Measurements from ENCODE around the gene ANKRD30A.
"Not testable (repeated sequence)": the region's sequence is repeated elsewhere in the genome, so short reads cannot be mapped to it uniquely, and the experiment has no call there.

ANKRD30A gene, protein sequence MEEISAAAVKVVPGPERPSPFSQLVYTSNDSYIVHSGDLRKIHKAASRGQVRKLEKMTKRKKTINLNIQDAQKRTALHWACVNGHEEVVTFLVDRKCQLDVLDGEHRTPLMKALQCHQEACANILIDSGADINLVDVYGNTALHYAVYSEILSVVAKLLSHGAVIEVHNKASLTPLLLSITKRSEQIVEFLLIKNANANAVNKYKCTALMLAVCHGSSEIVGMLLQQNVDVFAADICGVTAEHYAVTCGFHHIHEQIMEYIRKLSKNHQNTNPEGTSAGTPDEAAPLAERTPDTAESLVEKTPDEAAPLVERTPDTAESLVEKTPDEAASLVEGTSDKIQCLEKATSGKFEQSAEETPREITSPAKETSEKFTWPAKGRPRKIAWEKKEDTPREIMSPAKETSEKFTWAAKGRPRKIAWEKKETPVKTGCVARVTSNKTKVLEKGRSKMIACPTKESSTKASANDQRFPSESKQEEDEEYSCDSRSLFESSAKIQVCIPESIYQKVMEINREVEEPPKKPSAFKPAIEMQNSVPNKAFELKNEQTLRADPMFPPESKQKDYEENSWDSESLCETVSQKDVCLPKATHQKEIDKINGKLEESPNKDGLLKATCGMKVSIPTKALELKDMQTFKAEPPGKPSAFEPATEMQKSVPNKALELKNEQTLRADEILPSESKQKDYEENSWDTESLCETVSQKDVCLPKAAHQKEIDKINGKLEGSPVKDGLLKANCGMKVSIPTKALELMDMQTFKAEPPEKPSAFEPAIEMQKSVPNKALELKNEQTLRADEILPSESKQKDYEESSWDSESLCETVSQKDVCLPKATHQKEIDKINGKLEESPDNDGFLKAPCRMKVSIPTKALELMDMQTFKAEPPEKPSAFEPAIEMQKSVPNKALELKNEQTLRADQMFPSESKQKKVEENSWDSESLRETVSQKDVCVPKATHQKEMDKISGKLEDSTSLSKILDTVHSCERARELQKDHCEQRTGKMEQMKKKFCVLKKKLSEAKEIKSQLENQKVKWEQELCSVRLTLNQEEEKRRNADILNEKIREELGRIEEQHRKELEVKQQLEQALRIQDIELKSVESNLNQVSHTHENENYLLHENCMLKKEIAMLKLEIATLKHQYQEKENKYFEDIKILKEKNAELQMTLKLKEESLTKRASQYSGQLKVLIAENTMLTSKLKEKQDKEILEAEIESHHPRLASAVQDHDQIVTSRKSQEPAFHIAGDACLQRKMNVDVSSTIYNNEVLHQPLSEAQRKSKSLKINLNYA (N-terminal part only)

DNA sequence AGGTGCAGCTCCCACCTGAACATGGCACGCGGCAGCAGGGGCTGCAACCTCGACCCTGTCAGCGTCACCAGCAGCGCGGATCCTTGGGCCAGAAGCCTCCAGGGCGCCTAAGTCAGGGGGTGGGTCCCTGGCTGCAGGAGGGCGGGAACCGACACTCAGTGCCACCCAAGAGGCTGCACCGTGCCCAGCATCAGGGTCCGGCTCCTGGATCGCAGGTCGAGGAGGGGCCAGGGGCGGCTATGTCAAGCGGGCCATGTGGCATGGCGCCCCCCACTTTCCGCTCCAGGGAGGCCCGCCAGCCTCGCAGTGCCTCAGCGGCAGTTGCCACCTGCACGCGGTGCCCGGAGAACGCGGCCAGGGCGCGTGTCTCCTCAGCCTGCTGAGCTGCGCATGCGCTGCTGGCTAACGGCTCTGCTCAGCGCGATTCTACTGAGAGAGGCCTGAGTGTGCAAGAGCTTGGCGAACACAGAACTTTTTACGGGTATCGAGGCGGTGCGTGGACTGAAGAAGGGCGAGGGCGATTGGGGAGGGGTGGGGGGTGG, at the start of gene ANKRD30A:
Gene ANKRD30A, plus strand, starts transcription at position 408 of the 542 bp plus-strand sequence. CDS start 190 bp downstream, outside the sequence.
- DNase-seq = no peak

DNA sequence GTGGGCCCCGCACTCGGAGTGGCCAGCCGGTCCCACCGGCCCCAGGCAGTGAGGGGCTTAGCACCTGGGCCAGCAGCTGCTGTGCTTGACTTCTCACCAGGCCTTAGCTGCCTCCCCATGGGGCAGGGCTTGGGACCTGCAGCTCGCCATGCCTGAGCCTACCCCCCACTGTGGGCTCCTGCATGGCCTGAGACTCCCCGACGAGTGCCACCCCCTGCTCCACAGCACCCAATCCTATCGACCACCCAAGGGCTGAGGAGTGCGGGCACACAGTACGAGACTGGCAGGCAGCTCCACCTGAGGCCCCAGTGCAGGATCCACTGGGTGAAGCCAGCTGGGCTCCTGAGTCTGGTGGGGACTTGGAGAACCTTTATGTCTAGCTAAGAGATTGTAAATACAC, 49.3 kb upstream of the ANKRD30A start:
- not testable (repeated sequence) for DNase-seq

DNA sequence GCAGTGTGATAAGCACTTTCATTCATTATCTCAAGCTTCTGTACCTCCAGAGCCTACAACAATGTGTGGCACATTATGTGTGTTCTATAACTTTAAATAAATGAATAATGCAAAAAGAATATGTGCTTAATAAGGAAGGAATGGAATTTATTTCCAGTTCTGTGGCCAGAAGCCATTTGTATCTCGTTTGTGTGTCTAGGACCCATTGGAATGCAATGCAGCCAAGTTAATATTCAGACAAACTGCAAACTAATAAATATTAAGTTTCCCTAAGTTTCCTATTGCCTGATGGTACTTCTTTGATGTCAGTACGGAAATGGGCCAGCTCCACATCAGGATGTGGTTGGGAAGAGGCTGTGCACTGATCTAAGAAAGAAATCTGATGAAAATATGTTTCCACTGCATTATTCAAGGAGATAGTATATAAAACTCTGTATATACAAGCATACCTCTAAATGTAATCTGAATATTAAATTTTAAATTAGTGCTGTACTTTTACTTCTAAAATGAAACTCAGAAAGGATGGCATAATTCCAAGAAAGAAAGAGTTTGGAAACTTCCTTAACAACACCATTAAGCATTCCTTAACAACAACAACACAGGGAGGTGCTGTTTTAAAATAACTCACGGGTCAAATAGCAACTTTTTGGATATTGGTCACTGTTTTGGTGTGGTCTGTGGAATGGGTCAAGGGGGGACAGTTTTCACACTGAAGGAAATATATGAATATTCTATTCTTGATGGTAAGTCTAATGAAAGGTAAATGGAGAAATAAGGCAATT, 29.4 kb upstream of the ANKRD30A start:
- DNase-seq = no peak

DNA sequence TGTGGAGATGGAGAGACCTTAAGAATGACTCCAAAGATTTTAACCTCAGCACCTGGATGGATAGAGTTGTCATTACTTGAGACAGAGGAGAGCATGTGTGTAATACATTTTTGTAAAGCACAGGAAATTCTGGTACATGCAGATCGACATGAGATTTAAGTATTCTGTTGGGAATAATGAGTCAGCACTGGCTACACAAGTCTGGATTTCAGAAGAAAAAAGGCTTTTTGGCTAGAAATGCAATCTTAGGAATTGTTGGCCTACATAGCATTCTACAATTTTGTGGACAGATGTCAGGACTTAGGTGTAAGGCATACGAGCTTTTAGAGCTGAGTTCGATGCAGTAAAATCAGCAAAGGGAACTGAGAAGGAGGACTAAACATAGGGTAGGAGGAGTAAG, 24.1 kb upstream of the ANKRD30A start:
- no peak for DNase-seq

DNA sequence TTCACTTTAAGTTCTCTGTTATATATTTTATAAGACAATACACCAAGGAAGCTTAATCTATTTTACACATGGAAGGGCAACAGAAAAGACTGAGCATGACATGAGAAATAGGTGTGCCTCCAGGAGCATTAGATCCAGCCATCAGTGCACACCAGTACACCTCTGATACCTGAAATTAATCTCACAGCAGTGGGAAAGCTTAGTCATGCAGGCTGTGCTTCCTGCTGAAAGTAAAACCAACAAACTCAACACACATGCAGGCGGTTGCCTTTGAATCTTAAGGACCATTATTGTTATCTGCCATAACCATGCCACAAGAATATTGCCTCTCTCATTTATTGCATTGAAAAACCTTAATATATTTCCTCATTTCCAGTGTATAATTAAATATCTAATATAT, 16.4 kb upstream of the ANKRD30A start:
- DNase-seq = no peak

DNA sequence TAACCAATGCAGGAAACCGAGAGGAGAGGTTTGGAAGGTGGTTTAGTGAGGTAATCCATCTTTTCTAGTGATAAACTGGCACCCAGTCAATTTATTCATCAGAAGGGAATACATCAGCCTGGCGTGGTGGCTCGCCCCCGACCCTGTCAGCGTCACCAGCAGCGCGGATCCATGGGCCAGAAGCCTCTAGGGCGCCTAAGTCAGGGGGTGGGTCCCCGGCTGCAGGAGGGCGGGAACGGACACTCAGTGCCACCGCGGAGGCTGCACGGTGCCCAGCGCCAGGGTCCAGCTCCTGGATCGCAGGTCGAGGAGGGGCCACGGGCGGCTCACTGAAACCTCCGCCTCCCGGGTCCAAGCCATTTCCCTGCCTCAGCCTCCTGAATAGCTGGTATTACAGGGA, 866 bp upstream of the ANKRD30A start:
- no peak for DNase-seq

DNA sequence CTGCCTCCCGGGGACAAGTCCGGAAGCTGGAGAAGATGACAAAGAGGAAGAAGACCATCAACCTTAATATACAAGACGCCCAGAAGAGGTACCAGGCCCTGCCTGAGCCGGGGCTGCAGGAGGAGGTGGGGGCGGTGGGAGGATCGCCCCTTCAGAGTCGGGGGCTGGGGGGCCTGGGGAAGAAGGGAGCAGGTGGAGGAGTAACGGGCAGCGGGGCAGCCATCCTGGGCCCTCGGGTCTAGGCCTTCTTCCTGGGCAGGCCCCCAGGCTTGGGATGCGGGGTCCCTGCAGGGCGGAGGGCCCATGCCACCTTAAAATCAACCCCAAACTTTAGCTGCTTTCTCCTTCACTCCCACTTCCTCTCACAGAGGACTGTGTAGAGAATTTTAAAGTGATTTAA, 523 bp downstream of the ANKRD30A start:
- DNase-seq = no peak

DNA sequence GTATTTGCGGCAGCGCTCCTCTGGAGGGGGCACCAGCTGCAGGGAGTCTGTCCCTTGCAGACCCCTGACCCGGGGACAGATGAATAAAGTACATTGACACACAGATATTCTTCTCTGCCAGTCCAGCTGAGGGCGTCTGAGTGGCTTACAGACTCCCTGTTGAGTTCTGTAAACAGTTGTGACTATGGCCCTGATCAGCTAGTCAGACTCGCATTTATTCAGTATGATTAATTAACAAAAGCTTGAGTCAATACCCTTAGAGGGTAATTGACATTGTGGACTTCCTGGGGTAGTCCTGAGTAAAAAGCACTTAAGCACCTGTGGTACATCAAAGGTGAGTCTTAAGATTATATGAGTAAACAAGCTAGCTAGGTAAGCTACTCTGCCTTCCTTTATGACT, 21.0 kb downstream of the ANKRD30A start:
- DNase-seq = no peak

DNA sequence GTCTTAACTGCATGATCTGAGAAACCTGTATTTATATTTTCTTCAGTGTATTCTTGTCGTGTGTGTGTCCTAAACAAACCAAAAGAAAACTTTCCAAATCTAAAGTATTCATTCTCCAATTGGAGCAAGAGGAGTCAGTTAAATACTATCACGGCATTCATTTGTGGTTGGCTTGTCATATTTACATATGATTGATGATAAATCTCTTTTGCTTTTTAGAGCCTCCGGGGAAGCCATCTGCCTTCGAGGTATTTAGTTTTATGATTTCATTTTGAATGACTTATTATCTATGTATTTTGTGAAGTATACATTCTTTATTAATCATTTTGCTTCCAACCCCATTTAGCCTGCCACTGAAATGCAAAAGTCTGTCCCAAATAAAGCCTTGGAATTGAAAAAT, 37.0 kb downstream of the ANKRD30A start:
- DNase-seq = not testable (repeated sequence)

DNA sequence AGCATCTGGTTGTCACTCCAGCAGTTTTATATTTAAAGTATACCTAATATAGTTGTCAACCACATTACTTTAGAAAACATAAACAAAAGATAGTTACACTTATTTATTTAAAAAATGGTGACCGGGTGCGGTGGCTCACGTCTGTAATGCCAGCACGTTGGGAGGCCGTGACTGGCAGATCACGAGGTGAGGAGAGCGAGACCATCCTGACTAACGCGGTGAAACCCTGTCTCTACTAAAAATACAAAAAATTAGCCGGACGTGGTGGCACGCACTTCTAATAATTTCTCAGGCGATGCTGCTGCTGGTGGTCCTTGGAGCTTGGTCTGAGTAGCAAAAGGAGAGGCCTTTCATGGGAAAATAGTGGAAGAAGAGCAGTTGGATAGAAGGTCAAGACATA, 46.5 kb downstream of the ANKRD30A start:
- not testable (repeated sequence) for DNase-seq

DNA sequence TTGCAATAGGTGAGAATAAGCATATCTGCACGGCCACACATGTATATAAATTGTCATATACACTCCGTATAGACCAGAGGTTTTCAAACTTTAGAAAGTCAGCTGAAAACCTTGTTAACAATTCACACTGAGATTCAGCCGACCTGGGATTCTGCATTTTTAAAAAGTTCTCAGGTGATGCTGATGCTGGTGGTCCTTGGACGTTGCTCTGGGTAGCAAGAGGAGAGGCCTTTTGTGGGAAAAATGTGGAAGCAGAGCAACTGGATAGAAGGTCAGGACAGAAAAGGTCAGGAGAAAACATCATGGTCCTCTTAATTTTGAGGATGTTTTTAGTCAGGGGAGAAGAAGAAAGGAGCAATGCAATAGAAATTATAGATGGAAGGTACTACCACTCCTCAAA, 52.9 kb downstream of the ANKRD30A start:
- not testable (repeated sequence) for DNase-seq

DNA sequence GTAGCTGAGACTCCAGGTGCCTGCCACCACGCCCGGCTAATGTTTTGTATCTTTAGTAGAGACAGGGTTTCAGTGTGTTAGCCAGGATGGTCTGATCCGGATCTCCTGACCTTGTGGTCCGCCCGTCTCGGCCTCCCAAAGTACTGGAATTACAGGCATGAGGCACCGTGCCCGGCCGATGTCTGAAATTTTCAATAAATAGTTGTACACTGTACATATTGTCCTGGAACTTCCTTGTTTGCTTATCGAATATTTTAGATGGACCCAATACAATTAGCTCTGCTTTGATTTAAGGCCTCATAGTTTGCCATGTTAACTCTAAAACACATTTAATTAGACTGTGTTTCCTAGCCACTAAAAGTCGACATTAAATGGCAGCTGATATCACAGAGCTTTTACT, 57.3 kb downstream of the ANKRD30A start:
- DNase-seq = not testable (repeated sequence)

DNA sequence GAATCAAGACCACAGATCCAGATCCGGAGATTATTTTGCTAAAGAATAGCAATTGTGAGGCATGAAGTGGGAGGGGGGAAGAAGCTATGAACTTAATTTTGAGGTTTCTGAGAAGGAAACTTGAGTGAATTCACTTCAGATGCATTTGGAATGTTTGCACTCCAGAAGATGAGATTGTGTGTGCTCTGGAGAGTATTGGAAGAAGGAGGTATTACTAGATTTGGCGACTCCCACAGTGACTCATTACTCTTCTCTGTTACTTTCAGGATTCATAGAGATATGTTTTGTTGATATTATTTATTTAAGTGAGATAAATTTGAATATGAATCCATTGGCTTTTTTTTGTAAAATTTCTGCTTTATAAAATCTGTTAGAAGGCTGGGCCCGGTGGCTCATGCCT, 80.7 kb downstream of the ANKRD30A start:
- no peak for DNase-seq

DNA sequence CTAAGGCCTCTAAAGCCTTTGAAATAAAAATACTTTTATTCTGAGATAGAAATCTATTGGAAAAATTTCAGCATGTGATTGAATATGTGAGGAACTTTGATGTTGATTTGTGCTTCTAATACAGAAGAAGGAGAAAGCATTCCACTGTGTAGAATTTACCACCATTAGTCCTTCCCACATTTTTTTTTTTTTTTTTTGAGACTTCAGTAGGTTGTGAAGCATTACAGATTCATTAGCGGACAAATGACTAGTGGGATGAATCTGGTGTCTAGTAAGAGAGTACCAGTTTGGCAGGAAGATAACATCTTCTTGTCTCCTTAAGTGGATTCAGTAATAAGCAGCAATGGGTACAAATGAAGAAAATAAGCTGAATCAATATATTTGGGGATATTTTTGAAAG, 95.5 kb downstream of the ANKRD30A start:
- no peak for DNase-seq

DNA sequence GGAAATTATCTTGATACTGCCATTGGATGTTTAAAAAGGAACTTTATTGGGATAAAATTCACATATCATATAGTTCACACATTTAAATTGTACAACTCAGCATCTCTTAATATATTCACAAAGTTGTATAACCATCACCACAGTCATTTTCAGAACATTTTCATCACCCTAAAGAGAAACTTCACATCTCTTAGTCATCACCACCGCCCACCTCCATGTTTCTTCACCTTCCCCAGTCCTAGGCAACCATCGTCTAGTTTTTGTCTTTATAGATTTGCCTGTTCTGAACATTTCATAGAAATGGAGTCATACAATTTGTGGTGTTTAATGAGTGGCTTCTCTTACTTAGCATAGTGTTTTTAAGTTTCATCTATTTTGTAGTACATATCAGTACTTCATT, 96.6 kb downstream of the ANKRD30A start:
- no peak for DNase-seq

DNA sequence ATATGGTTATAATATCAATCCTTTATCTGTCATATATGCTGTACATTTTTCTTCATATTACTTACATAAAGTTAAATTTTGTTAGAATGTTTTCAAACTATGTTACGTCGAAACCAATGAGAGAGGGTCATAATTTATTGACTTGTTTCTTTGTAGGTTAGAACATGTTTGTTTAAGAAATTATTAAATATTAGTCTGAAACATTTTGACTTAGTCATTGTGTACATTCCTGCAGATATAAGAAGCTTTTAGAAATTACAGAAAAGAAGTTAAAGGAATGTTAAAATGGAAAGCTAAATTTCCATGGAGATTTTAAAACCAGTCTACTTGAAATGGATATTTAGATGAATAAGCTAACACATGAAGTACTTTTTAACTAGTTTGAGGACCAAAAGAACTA, 99.8 kb downstream of the ANKRD30A start:
- DNase-seq = no peak

DNA sequence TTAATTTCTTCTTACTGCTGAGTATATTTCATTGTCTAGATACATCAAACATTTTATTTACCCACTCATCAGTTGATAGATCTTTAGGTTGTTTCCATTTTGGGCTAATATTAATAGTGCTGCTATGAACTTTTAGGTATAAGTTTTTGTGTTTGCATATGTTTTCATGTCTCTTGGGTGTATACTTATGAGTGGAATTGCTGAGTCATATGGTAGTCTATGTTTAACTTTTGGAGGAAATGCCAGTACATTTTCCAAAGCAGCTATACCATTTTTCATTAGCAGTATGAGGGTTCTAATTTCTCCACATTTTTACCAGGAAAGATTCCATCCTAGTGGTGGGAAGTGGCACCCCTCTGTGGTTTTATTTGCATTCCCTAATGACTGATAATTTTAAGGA, 101.1 kb downstream of the ANKRD30A start:
- no peak for DNase-seq

DNA sequence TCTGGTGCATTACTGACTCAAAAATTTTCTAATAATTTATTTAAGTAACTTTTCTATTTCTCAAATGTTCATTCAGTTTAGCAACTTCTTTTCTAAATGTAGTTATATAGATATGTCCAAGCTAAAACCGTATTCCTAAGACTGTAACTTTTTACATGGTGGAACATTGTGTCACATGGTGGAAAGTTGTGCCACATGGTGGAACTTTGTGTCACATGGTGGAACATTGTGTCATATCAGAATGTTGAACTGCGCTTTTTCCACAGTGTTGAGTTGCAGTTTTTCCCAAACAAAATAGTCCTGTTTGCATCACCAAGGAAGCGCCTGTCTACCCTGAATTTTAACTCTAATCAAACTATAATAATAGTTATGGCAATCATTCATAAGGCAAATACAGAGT, 109.3 kb downstream of the ANKRD30A start:
- no peak for DNase-seq

DNA sequence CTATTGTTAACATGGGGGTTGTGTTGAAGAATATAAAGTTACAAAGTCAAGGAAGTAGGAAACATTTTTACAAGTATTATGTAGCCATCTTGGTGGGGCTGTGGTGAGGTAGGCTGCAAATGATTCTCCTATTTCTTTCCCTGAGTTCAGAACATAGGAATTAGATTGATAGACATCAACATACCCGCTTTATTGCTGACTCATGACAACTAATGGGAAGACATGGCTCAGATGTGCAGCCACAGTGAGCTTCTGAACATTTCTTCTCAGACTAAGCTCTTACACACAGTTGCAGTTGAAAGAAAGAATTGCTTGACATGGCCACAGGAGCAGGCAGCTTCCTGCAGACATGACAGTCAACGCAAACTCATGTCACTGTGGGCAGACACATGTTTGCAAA, 110.7 kb downstream of the ANKRD30A start:
- DNase-seq = no peak

DNA sequence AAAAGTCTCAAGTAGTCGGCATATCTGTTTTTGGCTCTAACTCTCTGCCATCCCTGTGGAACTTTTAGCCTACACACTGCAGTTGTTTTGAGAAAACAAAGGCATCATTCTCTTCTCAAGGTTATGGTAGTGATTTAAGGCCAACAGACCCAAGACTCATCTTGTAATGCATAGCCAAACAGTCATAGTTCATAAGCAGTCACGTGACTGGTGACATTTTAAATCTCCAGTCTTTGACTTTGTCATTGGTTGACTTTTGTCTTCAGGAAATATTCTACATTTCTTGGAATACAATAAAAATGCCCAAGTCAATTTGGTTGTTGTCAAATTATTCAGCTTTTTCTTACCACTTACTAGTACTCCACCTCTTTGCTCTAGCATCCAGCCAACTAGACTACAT, 114.8 kb downstream of the ANKRD30A start:
- no peak for DNase-seq

DNA sequence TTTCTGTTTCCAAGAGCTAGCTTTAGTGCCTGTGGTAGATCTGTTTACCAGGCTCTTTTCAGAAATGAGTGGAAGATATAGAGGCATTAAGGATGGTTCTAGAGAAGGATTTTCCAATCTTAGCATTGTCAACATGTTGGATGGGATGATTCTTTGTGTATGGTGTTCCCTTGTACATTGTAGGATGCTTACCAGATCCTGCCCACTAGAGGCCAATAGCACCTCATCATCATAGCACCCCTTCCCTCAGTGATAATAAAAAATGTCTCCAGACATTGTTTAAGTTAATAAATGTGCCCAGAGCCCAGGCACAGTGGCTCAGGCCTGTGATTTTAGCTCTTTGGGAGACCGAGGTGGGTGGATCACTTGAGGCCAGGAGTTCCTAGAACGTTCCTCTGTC, 121.2 kb downstream of the ANKRD30A start:
- no peak for DNase-seq

DNA sequence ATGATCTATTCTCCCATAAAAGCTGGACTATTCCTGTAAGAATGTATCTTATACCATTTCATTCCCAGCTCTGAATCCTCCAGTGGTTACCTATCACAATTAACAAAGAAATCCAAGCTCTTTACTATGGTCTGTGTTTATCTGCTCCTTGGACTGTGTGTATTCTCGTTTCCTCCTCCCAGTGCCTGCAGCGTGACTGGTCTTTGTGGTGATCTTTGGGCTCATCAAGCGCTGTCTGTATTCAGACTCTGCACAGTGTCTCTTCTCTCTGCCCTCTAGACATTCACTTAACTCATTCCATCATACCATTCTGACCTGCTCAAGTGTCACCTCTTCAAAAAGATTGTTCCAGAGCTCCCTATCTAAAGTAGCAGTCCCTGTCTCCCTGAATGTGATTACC, 130.4 kb downstream of the ANKRD30A start:
- not testable (repeated sequence) for DNase-seq
